ENCODE results near the gene SRM.
"Not testable (repeated sequence)": the region's sequence is repeated elsewhere in the genome, so short reads cannot be mapped to it uniquely, and the experiment has no call there.

SRM gene

GRCh38 chr1:11037740-11038182 is 22.1 kb downstream of the SRM start:
- DNase-seq, result peak; percentile 87
- Histone ChIP-seq H3K36me3 (ENCODE audit: insufficient read depth, low read length) (no peaks in the 10 kb centered on the region), H3K79me2 (ENCODE audit: insufficient read depth, low read length) (no peaks in the 10 kb centered on the region), H3K9me3 (ENCODE audit: insufficient read depth, low read length, severe bottlenecking) (no peaks in the 10 kb centered on the region), H2AFZ (ENCODE audit: low read depth, low read length) (no peak overlapping the region), H3K4me1 (ENCODE audit: insufficient read depth, low read length) (peaks cover 7% of the 10 kb centered on the region), H3K9ac (ENCODE audit: low read depth, low read length) (no peak overlapping the region), H4K20me1 (ENCODE audit: insufficient read depth, low read length) (no peaks in the 10 kb centered on the region), H3K4me2 (ENCODE audit: insufficient read depth, low read length) (no peak overlapping the region), H3K27me3 (ENCODE audit: insufficient read depth, low read length, poor library complexity) (no peaks in the 10 kb centered on the region), H3K27ac (ENCODE audit: low read length) (no peak overlapping the region), H3K4me3 (ENCODE audit: low read depth in 1 of 2, low read length in 2 of 2) (no peak overlapping the region)
- TF ChIP-seq EZH2 (IDR thresholded peaks at IDR 0.05; ENCODE audit: borderline replicate concordance, low read depth, low read length, severe bottlenecking) (no peak), CTCF (IDR thresholded peaks at IDR 0.05; ENCODE audit: borderline replicate concordance, extremely low read depth, low read length, poor library complexity, severe bottlenecking) (peak; percentile 99)
- ATAC-seq (ENCODE audit: insufficient read depth, low read depth), result peak; percentile 100

GRCh38 chr1:11037019-11037739 is 22.6 kb downstream of the SRM start:
- not testable (repeated sequence) for H3K4me2 ChIP-seq (ENCODE audit: insufficient read depth, low read length); H3K9ac ChIP-seq (ENCODE audit: low read depth, low read length); H3K9me3 ChIP-seq (ENCODE audit: insufficient read depth, low read length, severe bottlenecking); H2AFZ ChIP-seq (ENCODE audit: low read depth, low read length); H3K4me3 ChIP-seq (ENCODE audit: low read depth in 1 of 2, low read length in 2 of 2); H3K27ac ChIP-seq (ENCODE audit: low read length); ATAC-seq (ENCODE audit: insufficient read depth, low read depth); H3K36me3 ChIP-seq (ENCODE audit: insufficient read depth, low read length); H3K27me3 ChIP-seq (ENCODE audit: insufficient read depth, low read length, poor library complexity); DNase-seq; H3K4me1 ChIP-seq (ENCODE audit: insufficient read depth, low read length); H3K79me2 ChIP-seq (ENCODE audit: insufficient read depth, low read length); H4K20me1 ChIP-seq (ENCODE audit: insufficient read depth, low read length)

GRCh38 chr1:11031624-11032262 is 28.1 kb downstream of the SRM start:
- H3K27me3 ChIP-seq (ENCODE audit: insufficient read depth, low read length, poor library complexity), result no peaks in the 10 kb centered on the region
- 0 out of 3 replicates have a peak, but pooled peaks have one; percentile 22 for ATAC-seq (ENCODE audit: insufficient read depth, low read depth)
- H2AFZ ChIP-seq (ENCODE audit: low read depth, low read length), result no peak overlapping the region
- H3K36me3 ChIP-seq (ENCODE audit: insufficient read depth, low read length), result peaks cover 14% of the 10 kb centered on the region; the same call in 1 of the 2 replicates
- no peak overlapping the region for H3K27ac ChIP-seq (ENCODE audit: low read length)
- no peak overlapping the region for H3K4me3 ChIP-seq (ENCODE audit: low read depth in 1 of 2, low read length in 2 of 2)
- no peak for DNase-seq
- no peak overlapping the region for H3K4me2 ChIP-seq (ENCODE audit: insufficient read depth, low read length)
- no peaks in the 10 kb centered on the region for H3K9me3 ChIP-seq (ENCODE audit: insufficient read depth, low read length, severe bottlenecking)
- H3K79me2 ChIP-seq (ENCODE audit: insufficient read depth, low read length), result no peaks in the 10 kb centered on the region
- peaks cover 5% of the 10 kb centered on the region; the same call in 1 of the 2 replicates for H4K20me1 ChIP-seq (ENCODE audit: insufficient read depth, low read length)
- no peak for TF ChIP-seq EZH2 (IDR thresholded peaks at IDR 0.05; ENCODE audit: borderline replicate concordance, low read depth, low read length, severe bottlenecking)
- H3K9ac ChIP-seq (ENCODE audit: low read depth, low read length), result no peak overlapping the region
- no peaks in the 10 kb centered on the region for H3K4me1 ChIP-seq (ENCODE audit: insufficient read depth, low read length)

- H3K4me1 ChIP-seq (ENCODE audit: insufficient read depth, low read length), result no peaks in the 10 kb centered on the region
- H2AFZ ChIP-seq (ENCODE audit: low read depth, low read length), result no peak overlapping the region
- H4K20me1 ChIP-seq (ENCODE audit: insufficient read depth, low read length), result peaks cover 10% of the 10 kb centered on the region; the same call in 1 of the 2 replicates
- no peak overlapping the region for H3K9ac ChIP-seq (ENCODE audit: low read depth, low read length)
- H3K9me3 ChIP-seq (ENCODE audit: insufficient read depth, low read length, severe bottlenecking), result no peaks in the 10 kb centered on the region
- no peak overlapping the region for H3K27ac ChIP-seq (ENCODE audit: low read length)
- peaks cover 22% of the 10 kb centered on the region; the same call in 1 of the 2 replicates for H3K36me3 ChIP-seq (ENCODE audit: insufficient read depth, low read length)
- no peaks in the 10 kb centered on the region for H3K79me2 ChIP-seq (ENCODE audit: insufficient read depth, low read length)
- DNase-seq (no peak), ATAC-seq (ENCODE audit: insufficient read depth, low read depth) (no peak)
- no peak overlapping the region for H3K4me2 ChIP-seq (ENCODE audit: insufficient read depth, low read length)
- TF ChIP-seq EZH2 (IDR thresholded peaks at IDR 0.05; ENCODE audit: borderline replicate concordance, low read depth, low read length, severe bottlenecking), result no peak
- TF ChIP-seq CTCF (IDR thresholded peaks at IDR 0.05; ENCODE audit: borderline replicate concordance, extremely low read depth, low read length, poor library complexity, severe bottlenecking), result no peak
- H3K27me3 ChIP-seq (ENCODE audit: insufficient read depth, low read length, poor library complexity), result no peaks in the 10 kb centered on the region
- H3K4me3 ChIP-seq (ENCODE audit: low read depth in 1 of 2, low read length in 2 of 2), result no peak overlapping the region
Observed at GRCh38 chr1:11030865-11031264, 29.0 kb downstream of the SRM start.
